H1 (cell line): ENCODE measurements around the gene C1GALT1. TPM values are rescaled to one million over a fixed set of nuclear protein-coding genes. Genes with fewer than 3 reads are reported as not detected.

Experiments used
- CBX5 ChIP-seq: fragments of 300-800, 300-1000 bp; sonication (generic); IDR thresholded peaks from 2 replicates; pipeline ENCODE4 v1.7.1; 2016; ENCODE audit warnings: antibody characterized with exemption, low read length, low read depth
- CHD7 ChIP-seq: fragments of 300-600 bp; sonication (generic); IDR thresholded peaks from 2 replicates; pipeline ENCODE4 v1.7.1; 2012; ENCODE audit warnings: low read length, moderate library complexity, mild to moderate bottlenecking, inconsistent platforms; ENCODE audit not compliant: insufficient replicate concordance
- CTBP2 ChIP-seq: IDR thresholded peaks from 2 replicates; pipeline ENCODE4 v1.7.0; 2011; ENCODE audit warnings: borderline replicate concordance, mild to moderate bottlenecking, moderate library complexity, mixed read lengths, low read length; ENCODE audit not compliant: insufficient read depth, insufficient read length
- HDAC6 ChIP-seq: IDR thresholded peaks from one replicate; pipeline ENCODE4 v1.7.1; 2012; ENCODE audit warnings: low read depth, mild to moderate bottlenecking, inconsistent platforms, low read length, moderate library complexity
- KDM5A ChIP-seq: fragments of 200-600 bp; IDR thresholded peaks from 2 replicates; pipeline ENCODE4 v1.7.1; 2012; ENCODE audit warnings: mild to moderate bottlenecking, low read length, inconsistent platforms, mixed read lengths
- MAFK ChIP-seq: IDR thresholded peaks from 2 replicates; pipeline ENCODE4 v1.6.1; 2012; ENCODE audit warnings: low read depth, mild to moderate bottlenecking, improper control_type of control experiment, low read length
- RBBP5 ChIP-seq: IDR thresholded peaks from 2 replicates; pipeline ENCODE4 v1.7.1; 2012; ENCODE audit warnings: low read depth, mild to moderate bottlenecking, inconsistent platforms, low read length, moderate library complexity, borderline replicate concordance
- RNF2 ChIP-seq: fragments of 200-900, 300-1000 bp; sonication (generic); IDR thresholded peaks from 2 replicates; pipeline ENCODE4 v1.7.1; 2016; ENCODE audit warnings: borderline replicate concordance, low read depth, mild to moderate bottlenecking, antibody characterized with exemption, low read length; ENCODE audit not compliant: poor library complexity, severe bottlenecking; ENCODE audit errors: missing control alignments
- SIX5 ChIP-seq: IDR thresholded peaks from 2 replicates; pipeline ENCODE4 v1.6.1; 2011; ENCODE audit warnings: mild to moderate bottlenecking, low read depth, low read length
- SRF ChIP-seq: IDR thresholded peaks from 2 replicates; pipeline ENCODE4 v1.6.1; 2011; ENCODE audit warnings: mild to moderate bottlenecking, low read depth, low read length, moderate library complexity
- SUZ12 ChIP-seq: fragments of 200-600 bp; sonication (generic); IDR thresholded peaks from 2 replicates; pipeline ENCODE4 v1.6.1; 2012; ENCODE audit warnings: mild to moderate bottlenecking, inconsistent platforms, low read length, moderate library complexity, mixed read lengths
- TBP ChIP-seq: IDR thresholded peaks from 2 replicates; pipeline ENCODE4 v1.6.1; 2011; ENCODE audit warnings: low read depth, low read length, improper control_type of control experiment
- polyA plus RNA-seq, 7 experiments: library from polyadenylated mRNA; depleted of rRNA in 3 of 7; stranded (reverse) in 5 of 7; unstranded in 2 of 7; fragments of >200 nt in 5 of 7; fragments of 200-250 nt in 2 of 7; gene quantifications; 1 replicate in 5 of 7; 2 replicates in 1 of 7; 4 replicates in 1 of 7; pipeline versions ENCODE4 v1.2.1 to v1.2.3, GENCODE V29; 2011 to 2013; ENCODE audit warnings: missing spikeins in 2 of 7, mixed read lengths in 2 of 7
- total RNA-seq: library from RNA; stranded (reverse); fragmentation: NEBNext Ultra II Directional; extraction: Animal tissue kit (Norgen Biotek cat#: 25700); gene quantifications from 2 replicates; pipeline ENCODE4 v1.2.1, GENCODE V29; 2021

Gene C1GALT1
- total and polyA plus RNA-seq, 2 of the 8 experiments (the other 6 are each of a cell fraction or from before 2014, with no cell fraction given): 18.7 to 94.2 TPM

GRCh38 chr7:7223250-7223649 is 40.9 kb downstream of the C1GALT1 start (continued):
- TF ChIP-seq CHD7 (no peak), CTBP2 (no peak), RNF2 (no peak), SUZ12 (no peak), RBBP5 (no peak), HDAC6 (no peak), SRF (no peak), CBX5 (no peak), MAFK (no peak), TBP (no peak), KDM5A (no peak), SIX5 (no peak)
